Ishikawa (cell line): ENCODE data around the gene PDCL2.

Experiments used
- CEBPB ChIP-seq: IDR thresholded peaks from 2 replicates; pipeline ENCODE4 v1.6.1; 2012
- EGR1 ChIP-seq: IDR thresholded peaks from 2 replicates; pipeline ENCODE4 v1.6.1; 2012
- EP300 ChIP-seq: IDR thresholded peaks from 2 replicates; pipeline ENCODE4 v1.6.1; 2012; ENCODE audit warnings: borderline replicate concordance
- FOXM1 ChIP-seq: IDR thresholded peaks from 2 replicates; pipeline ENCODE4 v1.6.1; 2012; ENCODE audit warnings: low read depth, borderline replicate concordance
- MAX ChIP-seq: IDR thresholded peaks from 2 replicates; pipeline ENCODE4 v1.6.1; 2012
- REST ChIP-seq: IDR thresholded peaks from 2 replicates; pipeline ENCODE4 v1.6.1; 2012; ENCODE audit warnings: low read depth, mild to moderate bottlenecking
- TAF1 ChIP-seq: IDR thresholded peaks from 2 replicates; pipeline ENCODE4 v1.6.1; 2012; ENCODE audit warnings: low read depth, mild to moderate bottlenecking
- TCF12 ChIP-seq: IDR thresholded peaks from 2 replicates; pipeline ENCODE4 v1.6.1; 2012; ENCODE audit warnings: low read depth
- USF1 ChIP-seq: IDR thresholded peaks from 2 replicates; pipeline ENCODE4 v1.6.1; 2012
- YY1 ChIP-seq: IDR thresholded peaks from 2 replicates; pipeline ENCODE4 v1.6.1; 2012; ENCODE audit warnings: low read depth
- ZBTB7A ChIP-seq: IDR thresholded peaks from 2 replicates; pipeline ENCODE4 v1.6.1; 2012; ENCODE audit warnings: low read depth

- TF ChIP-seq REST, result no peak
- TF ChIP-seq MAX, result no peak
- no peak for TF ChIP-seq USF1
- TF ChIP-seq TCF12, result no peak
- TF ChIP-seq YY1, result no peak
- TF ChIP-seq CEBPB, result no peak
- no peak for TF ChIP-seq FOXM1
- no peak for TF ChIP-seq ZBTB7A
- no peak for TF ChIP-seq EP300
- TF ChIP-seq EGR1, result no peak
- TF ChIP-seq TAF1, result no peak
These were observed 44.6 kb upstream of the PDCL2 start for GRCh38 chr4:55636656-55636999.
